ENCODE measurements around the gene ADGRB3.

ADGRB3 gene

DNA sequence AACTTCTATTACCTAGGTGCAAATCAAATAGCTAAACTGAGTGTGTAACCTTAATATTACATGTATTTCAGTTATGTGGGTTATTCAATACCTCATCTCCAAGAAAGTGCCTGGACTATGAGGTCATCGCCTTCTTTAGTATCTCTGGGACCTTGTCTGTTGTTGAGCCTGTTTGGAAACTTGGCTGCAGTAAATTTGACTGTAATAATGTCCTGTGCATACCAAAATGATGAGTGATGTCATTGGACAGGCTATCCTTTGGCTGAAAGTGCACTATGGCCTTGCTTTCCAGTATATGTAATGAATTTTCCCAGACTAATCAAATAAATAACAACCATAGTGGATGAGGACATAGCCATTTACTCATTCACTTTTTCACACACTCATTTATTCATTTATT lies 455.1 kb downstream of the ADGRB3 start:
- H3K4me3 ChIP-seq (replicated peaks in 1 of 2; ENCODE audit: low read depth in 2 of 2, low read length in 2 of 2) = no peak overlapping the region
- TF ChIP-seq, protein P1, sequence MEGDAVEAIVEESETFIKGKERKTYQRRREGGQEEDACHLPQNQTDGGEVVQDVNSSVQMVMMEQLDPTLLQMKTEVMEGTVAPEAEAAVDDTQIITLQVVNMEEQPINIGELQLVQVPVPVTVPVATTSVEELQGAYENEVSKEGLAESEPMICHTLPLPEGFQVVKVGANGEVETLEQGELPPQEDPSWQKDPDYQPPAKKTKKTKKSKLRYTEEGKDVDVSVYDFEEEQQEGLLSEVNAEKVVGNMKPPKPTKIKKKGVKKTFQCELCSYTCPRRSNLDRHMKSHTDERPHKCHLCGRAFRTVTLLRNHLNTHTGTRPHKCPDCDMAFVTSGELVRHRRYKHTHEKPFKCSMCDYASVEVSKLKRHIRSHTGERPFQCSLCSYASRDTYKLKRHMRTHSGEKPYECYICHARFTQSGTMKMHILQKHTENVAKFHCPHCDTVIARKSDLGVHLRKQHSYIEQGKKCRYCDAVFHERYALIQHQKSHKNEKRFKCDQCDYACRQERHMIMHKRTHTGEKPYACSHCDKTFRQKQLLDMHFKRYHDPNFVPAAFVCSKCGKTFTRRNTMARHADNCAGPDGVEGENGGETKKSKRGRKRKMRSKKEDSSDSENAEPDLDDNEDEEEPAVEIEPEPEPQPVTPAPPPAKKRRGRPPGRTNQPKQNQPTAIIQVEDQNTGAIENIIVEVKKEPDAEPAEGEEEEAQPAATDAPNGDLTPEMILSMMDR (IDR thresholded peaks at IDR 0.05; ENCODE audit: low read depth, low read length) = no peak
- peak; percentile 36 to 96 for DNase-seq (ENCODE audit: low read depth in 2 of 2)

DNA sequence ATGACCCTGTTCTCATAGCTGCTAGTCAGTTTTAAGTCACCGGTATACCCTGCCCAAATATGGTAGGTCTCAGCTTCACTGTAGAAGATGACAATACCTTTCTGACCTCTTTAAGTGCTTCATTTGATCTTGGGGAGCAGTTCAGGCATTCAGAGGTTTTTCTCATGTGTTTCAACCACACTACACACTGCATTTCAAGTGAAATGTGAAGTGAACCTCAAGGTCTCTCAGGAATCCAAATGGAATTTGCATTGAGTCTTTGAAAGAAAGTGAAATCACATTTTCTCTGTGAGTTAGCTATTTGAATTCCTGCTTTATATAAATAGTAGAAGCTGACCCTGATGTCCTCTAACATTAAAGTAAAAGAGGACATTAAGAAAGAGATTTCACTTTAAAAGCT lies 461.6 kb downstream of the ADGRB3 start:
- no peak overlapping the region for H3K4me3 ChIP-seq (replicated peaks in 1 of 2; ENCODE audit: low read depth in 2 of 2, low read length in 2 of 2)
- DNase-seq (ENCODE audit: low read depth in 2 of 2) = peak in 1 of 2 donors; percentile 12
- TF ChIP-seq, protein P1 (IDR thresholded peaks at IDR 0.05; ENCODE audit: low read depth, low read length) = no peak

DNA sequence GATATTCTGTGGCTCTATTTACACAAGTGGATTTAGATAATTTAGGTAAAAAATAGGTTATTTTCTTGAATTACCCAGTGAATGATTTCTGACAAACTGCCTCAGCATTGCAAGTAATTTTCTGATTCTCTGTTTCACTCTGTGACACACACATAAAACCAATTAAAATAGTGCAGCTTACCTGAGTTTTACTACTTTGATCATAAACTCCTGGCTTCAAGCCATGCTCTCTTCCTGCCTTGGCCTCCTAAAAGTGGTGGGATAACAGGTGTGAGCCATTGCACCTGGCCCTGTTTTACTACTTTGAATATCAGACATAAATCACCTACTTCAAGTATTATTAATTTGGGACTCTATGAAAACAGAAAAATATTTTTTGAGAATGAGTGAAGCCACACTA lies 462.9 kb downstream of the ADGRB3 start:
- TF ChIP-seq, protein P1 (IDR thresholded peaks at IDR 0.05; ENCODE audit: low read depth, low read length) = no peak
- DNase-seq (ENCODE audit: low read depth in 2 of 2) = no peak
- no peak overlapping the region for H3K4me3 ChIP-seq (replicated peaks in 1 of 2; ENCODE audit: low read depth in 2 of 2, low read length in 2 of 2)

DNA sequence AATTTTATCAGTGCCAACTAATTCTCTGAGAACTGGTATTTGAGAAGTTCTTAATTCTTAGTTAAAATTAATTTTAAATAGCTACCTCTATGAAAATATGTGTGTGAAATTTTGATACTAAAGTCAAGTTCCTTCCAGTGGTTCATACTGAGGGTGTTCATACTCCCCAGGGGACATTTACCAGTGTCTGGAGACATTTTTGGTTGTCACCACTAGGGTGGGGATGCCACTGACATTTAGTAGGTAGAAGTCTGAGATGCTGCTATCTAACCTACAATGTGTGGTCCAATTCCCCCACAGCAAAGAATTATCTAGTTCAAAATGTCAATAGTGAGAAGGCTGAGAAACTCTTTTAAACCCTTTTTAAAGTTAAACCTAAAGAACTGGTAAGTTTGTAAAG lies 463.8 kb downstream of the ADGRB3 start:
- H3K4me3 ChIP-seq (replicated peaks in 1 of 2; ENCODE audit: low read depth in 2 of 2, low read length in 2 of 2) = no peak overlapping the region
- DNase-seq (ENCODE audit: low read depth in 2 of 2) = no peak
- TF ChIP-seq, protein P1 (IDR thresholded peaks at IDR 0.05; ENCODE audit: low read depth, low read length) = no peak

DNA sequence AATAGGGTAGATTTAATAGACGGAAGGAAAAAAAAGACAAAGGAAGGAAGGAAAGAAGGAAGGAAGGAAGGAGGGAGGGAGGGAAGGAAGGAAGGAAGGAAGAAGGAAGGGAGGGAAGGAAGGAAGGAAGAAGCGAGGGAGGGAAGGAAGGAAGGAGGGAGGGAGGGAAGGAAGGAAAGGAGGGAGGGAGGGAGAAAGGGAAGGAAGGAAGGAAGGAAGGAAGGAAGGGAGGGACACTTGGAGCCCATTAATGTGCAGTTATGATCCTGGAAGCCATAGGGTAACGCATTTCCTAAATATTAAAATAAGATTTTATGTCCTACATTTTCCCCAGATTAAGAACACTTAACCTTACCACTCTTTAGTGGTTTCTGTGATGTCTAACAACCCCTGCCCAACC lies 465.7 kb downstream of the ADGRB3 start:
- TF ChIP-seq, protein P1 (IDR thresholded peaks at IDR 0.05; ENCODE audit: low read depth, low read length) = no peak
- no peak overlapping the region for H3K4me3 ChIP-seq (replicated peaks in 1 of 2; ENCODE audit: low read depth in 2 of 2, low read length in 2 of 2)
- DNase-seq (ENCODE audit: low read depth in 2 of 2) = no peak

DNA sequence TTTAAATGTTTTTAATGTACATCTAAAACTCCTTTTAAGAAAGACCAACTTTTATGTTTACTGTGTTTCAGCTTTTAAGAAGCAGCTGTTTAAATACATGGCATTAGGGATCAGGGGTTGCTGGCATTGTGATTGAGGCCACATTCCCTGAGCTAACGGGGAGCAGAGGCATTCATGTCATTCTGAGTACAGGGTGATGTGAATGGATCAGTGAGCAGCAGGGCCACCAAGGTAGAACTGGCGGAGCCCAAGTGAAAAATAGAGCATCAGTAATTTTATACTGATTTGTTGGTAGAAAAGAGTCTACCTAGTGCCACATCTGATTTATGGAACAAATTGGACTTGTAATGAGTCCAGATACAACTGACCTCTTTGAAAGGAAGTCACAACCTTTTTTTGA lies 467.3 kb downstream of the ADGRB3 start:
- no peak for DNase-seq (ENCODE audit: low read depth in 2 of 2)
- TF ChIP-seq, protein P1 (IDR thresholded peaks at IDR 0.05; ENCODE audit: low read depth, low read length) = no peak
- no peak overlapping the region for H3K4me3 ChIP-seq (replicated peaks in 1 of 2; ENCODE audit: low read depth in 2 of 2, low read length in 2 of 2)

DNA sequence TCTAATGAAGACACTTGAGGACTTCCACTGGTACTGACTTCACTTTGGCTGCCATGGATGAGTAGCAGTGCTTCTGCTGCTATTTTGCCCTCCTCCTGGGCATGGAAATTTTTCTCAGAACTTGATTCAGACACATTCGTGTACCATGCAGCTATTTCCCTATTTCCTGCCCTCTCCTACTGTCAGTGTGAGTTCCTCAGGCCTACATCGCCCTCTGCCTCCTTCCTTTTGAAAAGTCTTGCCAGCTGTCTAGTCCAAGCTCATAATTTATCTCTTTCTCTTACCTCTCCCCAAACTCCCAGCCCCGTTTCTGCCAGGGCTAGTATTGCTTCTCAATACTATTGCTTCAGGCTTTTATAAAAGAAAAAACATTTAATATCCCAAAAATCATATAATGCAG lies 470.2 kb downstream of the ADGRB3 start:
- DNase-seq (ENCODE audit: low read depth in 2 of 2) = peak in 1 of 2 donors; percentile 55
- TF ChIP-seq, protein P1 (IDR thresholded peaks at IDR 0.05; ENCODE audit: low read depth, low read length) = peak; percentile 12

More for the DNA sequence above, 470.2 kb downstream of the ADGRB3 start:
- no peak overlapping the region for H3K4me3 ChIP-seq (replicated peaks in 1 of 2; ENCODE audit: low read depth in 2 of 2, low read length in 2 of 2)
